ENCODE results near the gene ALDH4A1.

The ALDH4A1 gene

DNA sequence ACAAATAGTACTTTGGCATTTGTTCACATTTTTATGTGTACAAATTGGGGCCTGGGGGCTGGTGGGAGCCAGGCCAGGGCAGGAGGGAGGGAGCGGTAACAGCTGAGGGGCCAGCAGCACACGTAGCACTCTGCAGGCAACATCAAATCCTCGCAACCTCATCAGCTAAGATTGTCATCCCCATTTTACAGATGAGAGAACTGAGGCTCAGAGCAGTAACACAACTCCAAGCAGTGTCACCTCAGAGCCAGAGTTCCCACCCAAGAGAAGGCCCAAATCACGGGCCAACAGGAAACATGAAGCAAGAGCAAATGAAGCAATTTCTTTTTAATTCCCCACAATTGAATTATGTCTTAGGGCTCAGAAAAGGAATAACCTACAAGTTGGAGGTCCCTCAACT lies 40.0 kb upstream of the ALDH4A1 start:
- Histone ChIP-seq H3K9ac (peak overlapping the region in 1 of 11 experiments; percentile 44; a peak in 2 of 22 replicates), H3K9me3 (replicated peaks in 1 of 11) (no peaks in the 10 kb centered on the region), H3K27ac (no peak overlapping the region), H4K20me1 (peaks cover 26 to 88% (median 50%) of the 10 kb centered on the region in 11 experiments; a peak in 18 of 22 replicates), H3K4me1 (peaks cover 54 to 87% (median 73%) of the 10 kb centered on the region in 10 experiments), H3K4me2 (peak overlapping the region in 5 of 11 experiments; percentile 9 to 67 (median 56); a peak in 7 of 22 replicates), H3K4me3 (no peak overlapping the region), H3K36me3 (peaks cover 0 to 8% (median 0%) of the 10 kb centered on the region in 11 experiments; a peak in 1 of 22 replicates), H3K27me3 (no peaks in the 10 kb centered on the region)
- no peak for TF ChIP-seq Cebpa-rat (IDR thresholded peaks at IDR 0.05)

DNA sequence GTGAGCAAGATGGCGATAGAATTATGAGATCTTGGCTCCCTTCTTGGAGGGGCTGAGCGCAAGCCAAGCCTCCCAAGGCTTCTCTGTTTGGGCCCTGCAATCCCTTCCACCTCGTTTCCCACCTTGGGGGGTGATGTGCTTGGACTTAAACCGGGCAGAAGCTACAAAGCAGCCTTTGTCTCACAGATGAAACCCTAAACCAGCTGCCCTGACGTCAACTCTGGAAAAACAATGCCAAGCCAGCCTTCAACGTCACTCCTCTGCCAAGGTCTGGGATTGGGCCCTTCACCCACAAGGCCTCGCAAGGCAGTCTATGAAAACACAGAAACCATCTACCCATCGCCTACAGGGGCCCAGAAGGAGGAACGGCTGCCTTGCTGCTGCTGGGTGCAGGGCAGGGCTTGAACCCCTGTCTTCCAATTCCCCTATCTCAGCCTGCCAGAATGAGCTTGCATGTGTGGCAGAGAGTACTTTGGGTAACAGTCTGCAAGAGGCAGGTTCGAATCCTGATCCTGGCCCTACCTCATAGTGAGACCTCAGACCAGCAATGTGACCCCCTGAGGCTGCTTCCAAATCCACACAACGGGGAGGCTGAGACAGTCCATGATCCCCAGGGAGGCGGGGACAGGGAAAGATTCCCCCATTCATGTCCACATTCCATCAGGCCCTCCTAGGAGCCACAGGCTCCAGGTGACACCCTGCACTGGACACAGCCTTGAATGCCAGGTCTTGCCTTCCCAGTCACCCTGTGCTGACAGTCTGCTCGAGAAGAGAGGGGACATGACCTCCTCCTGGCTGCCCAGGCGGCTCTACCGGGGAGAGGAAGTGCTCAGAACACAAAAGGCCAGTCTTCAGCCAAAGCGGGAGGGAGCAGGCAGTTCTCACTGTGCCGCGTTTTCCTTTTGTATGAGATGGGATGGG lies 39.1 kb upstream of the ALDH4A1 start:
- no peak for TF ChIP-seq Cebpa-rat (IDR thresholded peaks at IDR 0.05)
- Histone ChIP-seq H3K4me1 (peaks cover 45 to 78% (median 64%) of the 10 kb centered on the region in 10 experiments), H3K27ac (peak overlapping the region in 1 of 11 experiments; percentile 10; a peak in 1 of 22 replicates), H3K36me3 (peaks cover 0 to 8% (median 0%) of the 10 kb centered on the region in 11 experiments; a peak in 1 of 22 replicates), H3K9me3 (replicated peaks in 1 of 11) (no peaks in the 10 kb centered on the region), H3K9ac (peak overlapping the region in 1 of 11 experiments; percentile 44; a peak in 2 of 22 replicates), H3K27me3 (no peaks in the 10 kb centered on the region), H3K4me3 (no peak overlapping the region), H4K20me1 (peaks cover 33 to 94% (median 55%) of the 10 kb centered on the region in 11 experiments; a peak in 18 of 22 replicates), H3K4me2 (peak overlapping the region in 5 of 11 experiments; percentile 9 to 67 (median 56); a peak in 7 of 22 replicates)

GRCh38 chr1:18940303-18941020 lies 38.1 kb upstream of the ALDH4A1 start:
- Histone ChIP-seq H4K20me1 (peaks cover 38 to 99% (median 62%) of the 10 kb centered on the region in 11 experiments; a peak in 18 of 22 replicates), H3K27ac (peak overlapping the region in 1 of 11 experiments; percentile 11; a peak in 1 of 22 replicates), H3K4me2 (peak overlapping the region in 5 of 11 experiments; percentile 66 to 87 (median 77); a peak in 8 of 22 replicates), H3K4me3 (no peak overlapping the region), H3K9ac (0 out of 22 replicates have a peak overlapping the region, but pooled peaks of 1 of the 11 experiments have one; percentile 18), H3K9me3 (replicated peaks in 1 of 11) (no peaks in the 10 kb centered on the region), H3K4me1 (peaks cover 35 to 68% (median 55%) of the 10 kb centered on the region in 10 experiments), H3K36me3 (peaks cover 0 to 8% (median 0%) of the 10 kb centered on the region in 11 experiments; a peak in 1 of 22 replicates), H3K27me3 (no peaks in the 10 kb centered on the region)
- TF ChIP-seq Cebpa-rat (IDR thresholded peaks at IDR 0.05): no peak

DNA sequence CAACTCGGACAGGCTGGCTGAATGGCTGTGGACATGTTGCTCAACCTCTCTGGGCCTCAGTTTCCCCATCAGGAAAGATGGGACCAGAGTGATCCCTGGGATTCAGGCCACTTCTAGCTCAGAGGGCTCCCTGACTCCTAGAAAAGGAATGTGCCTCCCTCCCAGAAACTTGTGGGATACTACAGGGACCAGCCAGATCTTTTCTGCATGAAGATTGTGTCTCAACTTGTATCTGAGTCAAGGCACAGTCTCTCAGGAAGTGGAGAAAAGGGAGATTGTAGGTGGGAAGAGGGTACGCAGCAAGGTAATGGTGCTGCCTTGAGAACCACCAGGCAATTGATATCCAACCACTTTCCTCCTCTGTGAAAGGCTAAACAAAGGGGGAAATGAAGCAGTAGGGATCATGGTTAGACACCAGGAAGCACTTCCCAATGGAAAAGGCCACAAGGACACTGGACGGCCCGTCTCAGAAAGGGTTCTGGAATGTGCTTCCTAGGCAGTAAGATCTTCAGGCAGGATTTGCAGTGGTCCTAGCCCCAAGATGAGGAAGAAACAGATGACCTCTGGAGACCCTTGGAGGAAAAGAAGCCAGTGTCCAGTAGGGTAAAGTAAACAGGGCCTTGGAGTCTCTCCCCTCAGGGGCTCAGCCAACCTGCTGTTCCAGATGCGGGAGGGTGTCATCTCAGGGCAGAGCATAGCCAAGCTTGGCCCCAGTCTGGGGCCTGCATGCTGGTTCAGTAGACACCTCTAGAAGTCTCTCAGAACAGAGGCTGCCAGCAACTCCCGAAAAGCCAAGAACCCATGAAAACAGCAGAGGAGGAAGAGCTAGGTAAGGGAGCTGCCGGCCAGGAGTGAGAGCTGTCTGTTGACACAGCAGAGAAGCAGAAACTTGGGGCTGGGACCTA lies 37.3 kb upstream of the ALDH4A1 start:
- H3K9ac ChIP-seq: peak overlapping the region in 6 of 11 experiments; percentile 36 to 63 (median 53); a peak in 12 of 22 replicates
- no peaks in the 10 kb centered on the region for H3K9me3 ChIP-seq (replicated peaks in 1 of 11)
- H3K27me3 ChIP-seq: no peaks in the 10 kb centered on the region
- peaks cover 27 to 63% (median 50%) of the 10 kb centered on the region in 10 experiments for H3K4me1 ChIP-seq
- no peak overlapping the region for H3K4me3 ChIP-seq
- no peak for TF ChIP-seq Cebpa-rat (IDR thresholded peaks at IDR 0.05)
- H4K20me1 ChIP-seq: peaks cover 42 to 99% (median 69%) of the 10 kb centered on the region in 11 experiments; a peak in 18 of 22 replicates
- H3K36me3 ChIP-seq: peaks cover 0 to 8% (median 0%) of the 10 kb centered on the region in 11 experiments; a peak in 1 of 22 replicates
- H3K27ac ChIP-seq: peak overlapping the region in 6 of 11 experiments; percentile 18 to 53 (median 34); a peak in 8 of 22 replicates
- H3K4me2 ChIP-seq: peak overlapping the region; percentile 43 to 87 (median 66); a peak in 19 of 22 replicates

- peaks cover 23 to 56% (median 46%) of the 10 kb centered on the region in 10 experiments for H3K4me1 ChIP-seq
- peak overlapping the region; percentile 43 to 87 (median 66) for H3K4me2 ChIP-seq
- peak overlapping the region in 10 of 11 experiments; percentile 10 to 63 (median 36); a peak in 16 of 22 replicates for H3K9ac ChIP-seq
- H4K20me1 ChIP-seq: peaks cover 42 to 98% (median 70%) of the 10 kb centered on the region in 11 experiments; a peak in 18 of 22 replicates
- H3K36me3 ChIP-seq: peaks cover 0 to 7% (median 0%) of the 10 kb centered on the region in 11 experiments; a peak in 1 of 22 replicates
- no peaks in the 10 kb centered on the region for H3K9me3 ChIP-seq (replicated peaks in 1 of 11)
- no peak for TF ChIP-seq Cebpa-rat (IDR thresholded peaks at IDR 0.05)
- H3K27ac ChIP-seq: peak overlapping the region in 6 of 11 experiments; percentile 18 to 53 (median 34); a peak in 10 of 22 replicates
- no peak overlapping the region for H3K4me3 ChIP-seq
- H3K27me3 ChIP-seq: no peaks in the 10 kb centered on the region
Observed at GRCh38 chr1:18938707-18939070, 36.3 kb upstream of the ALDH4A1 start.

DNA sequence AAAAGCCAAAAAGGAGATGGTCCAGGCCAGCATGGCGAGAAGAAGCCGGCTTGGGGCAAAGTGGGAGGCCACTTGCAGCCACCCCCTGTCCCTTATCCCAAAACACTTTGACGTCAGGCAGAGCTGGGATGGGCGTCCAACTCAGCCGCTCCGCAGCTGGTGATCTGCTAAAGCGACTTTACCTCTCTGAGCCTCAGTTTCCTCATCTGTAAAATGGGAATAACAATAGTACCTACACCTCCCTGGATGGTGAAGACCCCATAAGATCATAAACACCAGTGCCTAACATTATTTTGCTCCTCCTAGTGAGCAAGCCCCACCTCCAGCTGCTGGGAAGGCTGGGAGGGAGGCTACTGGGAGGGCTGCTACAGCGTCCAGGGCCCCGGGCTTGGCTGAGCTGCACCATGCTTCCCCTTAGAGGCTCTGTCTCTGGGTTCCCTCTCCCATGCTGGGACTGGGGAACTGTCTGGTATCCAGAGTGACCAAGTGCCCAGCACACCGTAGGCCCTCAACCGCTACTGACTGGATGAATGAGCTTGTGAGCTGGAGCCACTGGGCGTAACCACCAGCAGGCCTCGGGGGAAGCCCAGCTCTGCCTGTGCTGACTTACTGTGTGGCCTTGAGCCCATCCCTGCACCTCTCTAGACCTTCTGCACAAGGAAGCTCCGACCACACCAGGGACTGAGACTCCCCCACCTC lies 35.8 kb upstream of the ALDH4A1 start:
- Histone ChIP-seq H3K4me2 (peak overlapping the region; percentile 43 to 87 (median 66)), H3K4me1 (peaks cover 23 to 56% (median 46%) of the 10 kb centered on the region in 10 experiments), H3K9me3 (replicated peaks in 1 of 11) (no peaks in the 10 kb centered on the region), H3K27ac (peak overlapping the region in 4 of 11 experiments; percentile 18 to 53 (median 41); a peak in 6 of 22 replicates), H3K4me3 (no peak overlapping the region), H3K27me3 (no peaks in the 10 kb centered on the region), H3K36me3 (peaks cover 0 to 2% (median 0%) of the 10 kb centered on the region in 11 experiments; a peak in 1 of 22 replicates), H4K20me1 (peaks cover 42 to 98% (median 71%) of the 10 kb centered on the region in 11 experiments; a peak in 18 of 22 replicates), H3K9ac (peak overlapping the region in 9 of 11 experiments; percentile 10 to 63 (median 36); a peak in 9 of 22 replicates)
- no peak for TF ChIP-seq Cebpa-rat (IDR thresholded peaks at IDR 0.05)

- Histone ChIP-seq H3K9me3 (replicated peaks in 1 of 11) (no peaks in the 10 kb centered on the region), H3K36me3 (no peaks in the 10 kb centered on the region; a peak in 1 of 22 replicates), H4K20me1 (peaks cover 42 to 98% (median 77%) of the 10 kb centered on the region in 11 experiments; a peak in 19 of 22 replicates), H3K4me1 (peaks cover 25 to 59% (median 45%) of the 10 kb centered on the region in 10 experiments), H3K9ac (no peak overlapping the region), H3K27me3 (no peaks in the 10 kb centered on the region), H3K4me3 (no peak overlapping the region), H3K4me2 (peak overlapping the region in 1 of 11 experiments; percentile 6; a peak in 1 of 22 replicates), H3K27ac (no peak overlapping the region)
- no peak for TF ChIP-seq Cebpa-rat (IDR thresholded peaks at IDR 0.05)
Observed at GRCh38 chr1:18937539-18937938, 35.2 kb upstream of the ALDH4A1 start.

Data from BLaER1 treated with 17β-estradiol and CSF1 and Interleukin-3, amounts not matched to agents 10 nM and 100 nM (cell line).